IPS DF 6.9 (cell line): Measurements from ENCODE around the gene TRAPPC3L.
"Not testable (repeated sequence)": the region's sequence is repeated elsewhere in the genome, so short reads cannot be mapped to it uniquely, and the experiment has no call there.

ENCODE experiments used
- DNase-seq: peaks from one replicate; pipeline ENCODE4 v3.0.0-alpha.2; 2013; ENCODE audit warnings: low read depth, low spot score
- H3K27ac ChIP-seq: one replicate; pipeline ENCODE4 v1.5.1; 2013; ENCODE audit warnings: low read length, control low read depth
- H3K27me3 ChIP-seq: 2 replicates; pipeline ENCODE4 v1.6.1; 2013; ENCODE audit warnings: mild to moderate bottlenecking, low read length; ENCODE audit not compliant: control insufficient read depth, insufficient read depth
- H3K36me3 ChIP-seq: 2 replicates; pipeline ENCODE4 v1.6.1; 2013; ENCODE audit warnings: low read length; ENCODE audit not compliant: control insufficient read depth, insufficient read depth
- H3K4me1 ChIP-seq: 2 replicates; pipeline ENCODE4 v1.6.1; 2013; ENCODE audit warnings: low read length; ENCODE audit not compliant: control insufficient read depth, insufficient read depth
- H3K4me3 ChIP-seq: 2 replicates; pipeline ENCODE4 v1.5.1; 2013; ENCODE audit warnings: mild to moderate bottlenecking, low read length
- H3K9me3 ChIP-seq: 2 replicates; pipeline ENCODE4 v1.6.1; 2013; ENCODE audit warnings: low read length, inconsistent platforms; ENCODE audit not compliant: control insufficient read depth, insufficient read depth
- WGBS: extraction: QIAGEN DNeasy Blood & Tissue Kit; methylation state at CpG from one replicate; pipeline ENCODE4 v1.1.7; 2013; ENCODE audit warnings: mixed read lengths, missing lambda C conversion rate; ENCODE audit not compliant: insufficient read length, insufficient coverage; 5-methylcytosine and 5-hydroxymethylcytosine counted together

TRAPPC3L gene

DNA sequence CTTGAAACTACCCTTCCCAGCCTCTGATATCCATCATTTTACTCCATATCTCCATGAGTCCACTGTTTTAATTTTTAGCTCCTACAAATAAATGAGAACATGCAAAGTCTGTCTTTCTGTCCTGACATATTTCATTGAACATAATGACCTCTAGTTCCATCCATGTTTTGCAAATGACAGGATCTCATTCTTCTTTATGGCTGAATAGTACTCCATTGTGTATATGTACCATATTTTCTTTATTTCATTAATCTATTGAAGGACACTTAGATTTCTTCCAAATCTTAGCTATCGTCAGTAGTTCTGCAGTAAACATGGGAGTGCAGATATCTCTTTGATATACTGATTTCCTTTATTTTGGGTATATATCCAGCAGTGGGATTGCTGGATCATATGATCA lies 50.3 kb downstream of the TRAPPC3L start:
- not testable (repeated sequence) for H3K9me3 ChIP-seq, H3K27ac ChIP-seq, H3K4me1 ChIP-seq, H3K36me3 ChIP-seq, DNase-seq, H3K27me3 ChIP-seq, H3K4me3 ChIP-seq
- no CpG with 5 or more reads among the region's 1 CpG for WGBS

- H3K27ac ChIP-seq = no peak overlapping the region
- H3K36me3 ChIP-seq = no peaks in the 10 kb centered on the region
- no peaks in the 10 kb centered on the region for H3K27me3 ChIP-seq
- DNase-seq = no peak
- no CpG with 5 or more reads among the region's 6 CpGs for WGBS
- no peaks in the 10 kb centered on the region for H3K4me1 ChIP-seq
- H3K9me3 ChIP-seq = no peaks in the 10 kb centered on the region
- no peak overlapping the region for H3K4me3 ChIP-seq
These were observed 53.0 kb downstream of the TRAPPC3L start for GRCh38 chr6:116492331-116493067.

- Histone ChIP-seq H3K36me3 (no peaks in the 10 kb centered on the region), H3K4me3 (no peak overlapping the region), H3K9me3 (no peaks in the 10 kb centered on the region), H3K4me1 (no peaks in the 10 kb centered on the region), H3K27me3 (no peaks in the 10 kb centered on the region), H3K27ac (no peak overlapping the region)
- no CpG with 5 or more reads among the region's 1 CpG for WGBS
- DNase-seq = no peak
These were observed 53.7 kb downstream of the TRAPPC3L start for GRCh38 chr6:116491610-116492330.

DNA sequence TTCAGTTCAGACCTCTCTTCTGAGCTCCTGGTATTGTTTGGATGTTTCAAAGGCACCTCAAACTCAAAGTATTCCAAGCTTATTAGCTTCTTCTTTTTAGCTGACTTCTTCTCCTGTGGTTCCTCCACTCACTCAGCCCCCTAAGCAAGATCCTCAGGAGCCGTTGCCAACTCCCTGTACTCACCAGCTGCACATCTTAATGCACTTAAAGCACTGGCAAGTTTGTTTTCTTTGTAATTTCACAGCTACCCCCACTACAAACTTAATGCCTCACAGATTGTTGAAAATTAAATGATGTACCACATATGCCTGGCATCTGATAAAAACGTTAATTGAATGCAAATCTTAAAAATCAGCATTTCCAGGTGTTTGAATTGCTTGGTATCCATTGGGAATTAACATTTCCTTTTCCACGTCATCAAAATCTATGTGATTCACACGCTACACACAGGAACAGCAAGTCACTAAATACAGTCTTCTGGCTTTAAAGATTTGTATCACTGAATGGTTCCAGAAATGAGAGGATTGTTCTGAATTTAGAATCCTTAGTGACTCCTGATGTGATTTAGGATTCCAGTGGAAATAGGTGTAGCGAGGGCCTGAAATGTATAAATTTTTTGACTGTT lies 59.8 kb downstream of the TRAPPC3L start:
- no peaks in the 10 kb centered on the region for H3K4me1 ChIP-seq
- DNase-seq = no peak
- no peak overlapping the region for H3K27ac ChIP-seq
- H3K4me3 ChIP-seq = no peak overlapping the region
- no peaks in the 10 kb centered on the region for H3K9me3 ChIP-seq
- no peaks in the 10 kb centered on the region for H3K27me3 ChIP-seq
- H3K36me3 ChIP-seq = no peaks in the 10 kb centered on the region
- WGBS = no CpG with 5 or more reads among the region's 5 CpGs

GRCh38 chr6:116483616-116484015 lies 61.9 kb downstream of the TRAPPC3L start:
- WGBS = no CpG with 5 or more reads among the region's 2 CpGs
- Histone ChIP-seq H3K27ac (no peak overlapping the region), H3K4me1 (no peaks in the 10 kb centered on the region), H3K36me3 (no peaks in the 10 kb centered on the region), H3K4me3 (no peak overlapping the region), H3K27me3 (no peaks in the 10 kb centered on the region), H3K9me3 (no peaks in the 10 kb centered on the region)
- no peak for DNase-seq

- Histone ChIP-seq H3K9me3 (no peaks in the 10 kb centered on the region), H3K36me3 (no peaks in the 10 kb centered on the region), H3K27me3 (no peaks in the 10 kb centered on the region), H3K4me1 (no peaks in the 10 kb centered on the region), H3K27ac (no peak overlapping the region), H3K4me3 (no peak overlapping the region)
- no peak for DNase-seq
- no CpG with 5 or more reads among the region's 1 CpG for WGBS
These were observed 62.7 kb downstream of the TRAPPC3L start for GRCh38 chr6:116482780-116483179.

GRCh38 chr6:116476002-116476678 lies 69.3 kb downstream of the TRAPPC3L start:
- H3K9me3 ChIP-seq = no peaks in the 10 kb centered on the region
- H3K27ac ChIP-seq = no peak overlapping the region
- H3K27me3 ChIP-seq = no peaks in the 10 kb centered on the region
- H3K4me1 ChIP-seq = no peaks in the 10 kb centered on the region
- DNase-seq = no peak
- no CpG with 5 or more reads among the region's 5 CpGs for WGBS
- H3K36me3 ChIP-seq = no peaks in the 10 kb centered on the region
- H3K4me3 ChIP-seq = no peak overlapping the region

DNA sequence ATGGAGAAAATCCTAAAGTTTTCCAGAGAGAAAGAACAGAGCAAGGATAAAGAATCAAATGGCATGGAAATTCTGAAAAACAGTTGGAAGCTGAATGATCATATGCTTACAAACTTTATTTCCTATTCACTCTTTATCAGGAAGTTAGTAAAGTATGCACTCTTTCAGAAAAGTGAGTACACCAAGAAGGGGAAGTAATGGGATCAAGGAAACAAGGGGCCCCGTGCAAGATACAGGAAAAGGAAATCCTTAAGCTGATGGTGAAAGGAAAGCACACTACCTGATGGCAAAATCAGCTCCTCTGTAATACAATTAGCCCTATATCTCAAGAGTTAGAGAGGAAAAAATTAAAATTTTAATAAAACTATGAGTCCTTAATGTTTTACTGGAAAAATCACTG lies 70.3 kb downstream of the TRAPPC3L start:
- Histone ChIP-seq H3K9me3 (no peaks in the 10 kb centered on the region), H3K27me3 (no peaks in the 10 kb centered on the region), H3K27ac (no peak overlapping the region), H3K4me3 (no peak overlapping the region), H3K36me3 (no peaks in the 10 kb centered on the region), H3K4me1 (no peaks in the 10 kb centered on the region)
- no peak for DNase-seq
- no CpG with 5 or more reads among the region's 1 CpG for WGBS

- Histone ChIP-seq H3K4me1 (no peaks in the 10 kb centered on the region), H3K27ac (no peak overlapping the region), H3K36me3 (no peaks in the 10 kb centered on the region), H3K4me3 (no peak overlapping the region), H3K9me3 (no peaks in the 10 kb centered on the region), H3K27me3 (no peaks in the 10 kb centered on the region)
- DNase-seq = no peak
- WGBS = no CpG with 5 or more reads among the region's 3 CpGs
These were observed 72.8 kb downstream of the TRAPPC3L start for GRCh38 chr6:116472706-116473105.

GRCh38 chr6:116471531-116471930 lies 74.0 kb downstream of the TRAPPC3L start:
- Histone ChIP-seq H3K9me3 (no peaks in the 10 kb centered on the region), H3K4me3 (no peak overlapping the region), H3K36me3 (no peaks in the 10 kb centered on the region), H3K27me3 (no peaks in the 10 kb centered on the region), H3K27ac (no peak overlapping the region), H3K4me1 (no peaks in the 10 kb centered on the region)
- WGBS = no CpG with 5 or more reads among the region's 1 CpG
- DNase-seq = no peak
